GM21786 (cell line): ENCODE measurements around the gene ATG14.
A peak's percentile ranks its signal among the peaks of the same experiment; 100 is the strongest.
"Not testable (repeated sequence)": the region's sequence is repeated elsewhere in the genome, so short reads cannot be mapped to it uniquely, and the experiment has no call there.

Source experiments
- ATAC-seq: cut with Tn5 transposase; IDR thresholded peaks from one replicate; pipeline ENCODE4 v1.9.1; 2021; ENCODE audit not compliant: unreplicated experiment

Gene ATG14

GRCh38 chr14:55353686-55354467 is 57.8 kb downstream of the ATG14 start:
- ATAC-seq = no peak

DNA sequence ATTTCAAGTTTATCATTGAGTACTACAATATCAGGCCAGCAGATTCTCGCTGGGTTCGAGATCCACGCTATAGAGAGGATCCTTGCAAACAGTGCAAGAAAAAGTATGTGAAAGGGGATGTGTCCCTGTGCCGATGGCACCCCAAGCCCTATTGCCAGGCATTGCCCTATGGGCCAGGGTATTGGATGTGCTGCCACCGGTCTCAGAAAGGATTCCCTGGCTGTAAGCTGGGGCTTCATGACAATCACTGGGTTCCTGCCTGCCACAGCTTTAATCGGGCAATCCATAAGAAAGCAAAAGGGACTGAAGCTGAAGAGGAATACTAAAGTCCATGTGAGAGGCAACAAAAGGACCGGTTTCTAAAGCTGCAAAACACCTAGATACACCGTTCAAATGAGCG is 59.4 kb downstream of the ATG14 start:
- no peak for ATAC-seq

DNA sequence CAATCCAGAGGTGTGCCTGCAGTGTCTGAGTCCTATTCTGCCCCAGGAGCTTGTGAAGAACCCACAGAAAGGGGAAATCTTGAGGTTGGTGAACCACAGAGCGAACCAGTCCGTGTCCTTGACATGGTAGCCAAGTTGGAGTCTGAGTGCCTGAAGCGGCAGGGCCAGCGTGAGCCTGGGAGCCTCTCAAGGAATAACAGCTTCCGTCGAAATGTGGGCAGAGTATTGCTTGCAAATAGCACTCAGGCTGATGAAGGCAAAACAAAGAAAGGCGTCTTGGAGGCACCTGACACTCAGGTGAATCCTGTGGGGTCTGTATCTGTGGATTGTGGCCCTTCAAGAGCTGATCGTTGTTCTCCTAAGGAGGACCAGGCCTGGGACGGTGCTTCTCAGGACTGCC is 60.5 kb downstream of the ATG14 start:
- ATAC-seq = no peak

GRCh38 chr14:55350461-55350860 is 61.2 kb downstream of the ATG14 start:
- no peak for ATAC-seq

DNA sequence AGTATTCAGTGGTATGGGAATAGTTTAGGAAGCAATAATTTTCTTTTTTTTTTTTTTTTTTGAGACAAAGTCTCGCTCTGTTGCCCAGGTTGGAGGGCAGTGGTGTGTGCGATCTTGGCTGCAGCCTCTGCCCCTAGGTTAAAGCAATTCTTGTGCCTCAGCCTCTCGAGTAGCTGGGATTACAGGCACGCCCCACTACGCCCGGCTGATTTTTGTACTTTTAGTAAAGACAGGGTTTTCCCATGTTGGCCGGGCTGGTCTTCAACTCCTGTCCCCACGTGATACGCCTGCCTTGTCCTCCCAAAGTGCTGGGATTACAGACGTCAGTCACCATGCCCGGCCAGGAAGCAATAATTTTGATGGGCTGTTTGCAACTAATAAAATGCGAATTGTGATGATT is 62.1 kb downstream of the ATG14 start:
- no peak for ATAC-seq

DNA sequence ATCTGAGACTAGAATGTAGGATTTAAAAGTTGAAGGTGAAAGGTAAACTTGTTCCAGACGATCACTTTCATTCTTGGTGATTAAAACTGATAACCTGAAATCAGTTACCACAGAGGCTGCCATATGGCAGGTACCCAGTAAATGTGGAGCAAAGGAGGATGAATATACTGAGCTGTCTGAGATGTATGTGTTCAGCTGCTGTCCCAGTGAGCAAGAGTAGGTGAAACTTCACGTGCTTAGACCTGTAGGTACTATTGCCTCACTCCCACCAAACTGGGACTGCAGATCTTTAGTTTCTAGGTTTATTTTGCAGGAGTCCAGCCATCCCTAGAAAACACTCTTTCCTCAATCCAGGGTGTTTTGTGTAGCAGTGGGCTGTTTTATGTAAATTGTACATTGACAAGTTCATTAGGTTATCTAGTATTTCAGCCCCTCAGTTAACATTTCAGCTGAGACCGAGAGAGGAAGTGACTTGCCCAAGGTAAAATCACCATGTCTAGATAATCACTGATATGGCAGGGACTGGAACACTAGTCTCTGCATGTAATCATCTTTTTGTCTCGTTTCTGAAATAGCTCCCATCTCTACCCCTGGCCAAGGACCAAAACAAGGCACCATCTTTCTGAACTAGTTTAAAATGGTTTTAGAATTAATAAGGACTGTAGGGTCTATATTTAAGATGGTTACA is 62.7 kb downstream of the ATG14 start:
- peak; percentile 49 for ATAC-seq

DNA sequence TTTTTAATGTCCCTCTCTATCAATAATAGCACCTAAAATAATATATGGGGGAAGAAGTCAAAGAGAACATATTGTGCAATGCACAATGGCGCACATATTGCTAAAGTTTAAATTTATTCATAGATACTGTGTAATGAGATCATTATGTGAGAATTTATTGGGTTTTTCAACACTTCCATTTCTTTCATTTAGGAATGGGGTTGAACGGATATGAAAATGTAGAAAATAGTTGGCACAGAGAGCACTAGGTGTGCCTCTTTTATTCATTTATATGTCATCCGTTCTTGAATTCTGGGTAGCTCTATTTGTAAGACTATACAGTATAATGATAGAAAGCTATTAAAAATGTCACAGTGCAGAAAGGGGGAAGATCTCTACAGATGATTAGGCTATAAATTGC is 63.9 kb downstream of the ATG14 start:
- no peak for ATAC-seq

- no peak for ATAC-seq
Observed at GRCh38 chr14:55347040-55347439, 64.6 kb downstream of the ATG14 start.

DNA sequence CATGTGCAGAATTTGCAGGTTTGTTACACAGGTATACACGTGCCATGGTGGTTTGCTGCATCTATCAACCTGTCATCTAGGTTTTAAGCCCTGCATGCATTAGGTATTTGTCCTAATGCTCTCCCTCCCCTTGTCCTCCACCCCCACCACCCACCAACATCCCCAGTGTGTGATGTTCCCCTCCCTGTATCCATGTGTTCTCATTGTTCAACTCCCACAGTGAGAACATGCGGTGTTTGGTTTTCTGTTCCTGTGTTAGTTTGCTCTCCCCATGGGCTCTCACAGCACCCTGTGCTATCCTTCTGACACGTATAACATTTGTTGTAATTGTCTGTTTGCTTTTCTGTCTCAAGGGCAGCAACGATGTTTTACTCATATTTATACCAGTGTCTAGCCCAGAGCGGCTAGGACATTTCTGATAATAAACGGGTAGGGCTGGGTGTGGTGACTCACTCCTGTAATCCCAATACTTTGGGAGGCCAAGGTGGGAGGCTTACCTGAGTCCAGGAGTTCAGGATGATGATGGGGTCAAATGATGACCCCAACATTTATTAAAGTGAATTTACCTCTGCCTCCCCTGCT is 67.0 kb downstream of the ATG14 start:
- not testable (repeated sequence) for ATAC-seq

GRCh38 chr14:55341781-55342180 is 69.8 kb downstream of the ATG14 start:
- no peak for ATAC-seq

DNA sequence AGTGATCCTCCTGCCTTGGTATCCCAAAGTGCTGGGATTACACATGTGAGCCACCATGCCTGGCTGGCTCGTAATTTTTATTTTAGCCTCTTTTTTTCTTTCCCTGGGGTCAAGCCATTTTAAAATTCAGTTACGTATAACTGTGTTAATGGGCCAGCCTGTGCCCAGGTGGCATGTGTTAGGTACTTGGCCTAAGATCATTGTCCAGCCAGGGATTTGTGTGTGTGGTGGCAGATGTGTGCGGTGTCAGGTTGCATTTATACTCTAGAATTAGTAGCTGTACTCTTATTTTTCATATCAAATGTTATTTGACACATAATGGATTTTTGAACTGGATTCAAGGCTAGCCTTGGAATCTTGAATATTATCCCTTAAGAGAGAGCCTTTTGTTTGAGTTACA is 71.1 kb downstream of the ATG14 start:
- ATAC-seq = no peak

DNA sequence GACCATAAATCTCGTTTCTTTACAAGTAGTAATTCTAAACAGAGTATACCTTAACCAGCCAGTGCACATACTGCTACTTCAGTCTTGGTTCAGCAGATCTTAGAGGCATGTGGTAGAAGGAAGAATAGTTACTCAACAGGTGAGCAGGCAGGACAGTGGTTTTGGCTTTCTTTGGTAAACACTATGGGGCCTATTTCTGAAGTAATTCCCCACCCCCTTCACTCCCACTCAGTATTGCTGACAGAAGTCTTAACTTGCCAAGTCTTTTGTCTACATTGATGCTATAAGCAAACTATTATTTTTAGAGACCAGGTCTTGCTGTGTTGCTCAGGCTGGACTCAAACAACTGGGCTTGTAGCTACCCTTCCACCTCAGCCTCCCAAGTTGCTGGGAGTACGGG is 71.9 kb downstream of the ATG14 start:
- peak; percentile 75 for ATAC-seq

GRCh38 chr14:55336691-55337090 is 74.9 kb downstream of the ATG14 start:
- no peak for ATAC-seq

DNA sequence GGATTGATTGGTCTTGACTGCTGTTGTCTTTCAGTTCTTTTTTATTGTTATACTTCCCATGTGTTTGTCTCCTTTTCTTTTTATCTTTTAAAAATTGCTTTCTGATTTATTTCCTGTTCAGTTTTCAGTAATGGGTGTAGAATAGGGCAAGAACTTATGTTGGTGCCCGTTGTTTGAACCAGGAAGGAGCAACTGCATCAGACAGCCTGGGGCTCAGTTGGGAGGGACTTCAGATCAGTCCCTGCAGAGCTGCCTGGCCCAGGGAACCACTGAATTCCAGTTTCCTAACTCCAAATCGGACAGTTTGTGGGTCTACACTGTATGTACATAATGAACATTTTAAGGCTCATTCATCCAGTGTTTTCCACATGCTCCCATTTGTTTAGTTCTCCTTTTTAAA is 75.5 kb downstream of the ATG14 start:
- ATAC-seq = no peak

DNA sequence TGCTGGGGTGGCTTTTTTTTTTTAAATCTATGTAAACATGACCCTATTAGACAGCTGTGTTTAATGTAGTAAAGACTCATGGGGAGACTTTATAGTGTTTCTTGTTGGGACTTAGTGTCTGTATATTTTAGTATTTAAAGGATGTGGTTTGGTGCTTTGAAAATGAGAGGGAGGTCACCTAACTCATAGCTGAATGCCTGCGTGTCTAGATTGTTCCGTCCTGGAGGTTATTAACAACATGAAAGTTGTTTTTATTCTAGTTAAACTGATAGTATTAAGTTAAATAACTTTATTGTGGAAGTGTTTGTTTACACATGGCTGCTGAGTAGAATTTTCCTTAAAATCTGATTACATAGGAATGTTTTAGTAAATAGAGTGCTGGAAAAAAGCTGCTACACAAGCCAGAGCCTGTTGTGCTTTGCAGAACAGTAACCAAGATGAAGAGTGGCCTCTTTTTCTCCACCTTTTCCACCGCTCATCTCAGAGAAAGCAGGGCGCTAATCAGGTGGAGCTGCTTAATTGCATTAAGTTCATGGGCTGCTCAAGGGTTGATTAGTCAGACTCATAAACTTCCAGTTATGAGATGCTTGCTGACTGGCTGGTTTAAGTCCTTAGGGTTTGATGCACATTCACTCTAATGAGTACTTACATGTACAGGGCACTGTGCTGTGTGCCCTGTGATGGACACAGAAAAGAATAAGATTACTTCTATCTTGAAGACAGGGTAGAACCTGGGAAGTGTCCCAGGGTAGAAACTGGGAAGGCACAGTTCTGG is 77.7 kb downstream of the ATG14 start:
- no peak for ATAC-seq

DNA sequence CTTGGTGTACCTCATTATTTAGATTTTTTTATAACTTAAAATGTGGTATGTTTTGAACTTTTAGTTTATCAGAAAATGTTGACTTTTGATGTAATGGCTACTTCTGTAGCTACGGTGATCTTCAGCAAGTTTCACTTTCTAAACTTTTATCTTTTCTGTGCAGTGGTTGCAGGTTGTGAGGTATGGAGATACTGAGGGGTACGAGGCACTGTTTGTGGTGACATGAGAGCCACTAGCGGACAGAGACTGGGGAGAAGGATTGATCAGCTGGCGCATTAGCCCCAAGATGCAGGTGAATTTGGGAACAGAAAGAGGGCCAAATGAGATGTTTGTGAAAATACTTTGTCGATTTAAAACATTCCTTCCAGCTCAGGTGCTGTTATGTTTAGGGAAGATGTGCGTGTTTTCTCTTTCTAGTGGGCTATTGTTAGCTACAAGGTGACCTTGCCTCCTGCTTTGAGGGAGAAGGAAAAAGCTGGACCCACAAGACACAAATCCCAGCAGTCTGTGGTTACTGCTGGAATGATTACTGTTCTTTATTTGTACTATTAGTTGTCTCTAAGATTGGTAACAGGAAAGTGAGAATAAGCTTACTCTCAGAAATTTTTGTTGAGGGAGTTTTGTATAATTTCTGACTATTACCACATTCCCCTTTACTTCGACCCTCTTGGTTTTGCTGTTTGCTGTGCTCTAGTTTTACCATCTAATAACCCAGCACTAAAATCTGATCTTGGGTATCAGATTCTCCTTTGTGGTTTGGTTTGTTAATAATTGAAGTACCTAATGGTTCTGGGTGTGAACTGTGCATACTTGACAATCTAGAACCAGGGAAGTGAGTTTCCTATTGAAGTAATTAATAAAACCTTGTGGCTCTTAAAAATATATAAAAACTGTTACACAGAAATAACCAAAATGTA is 78.7 kb downstream of the ATG14 start:
- ATAC-seq = peak; percentile 64

DNA sequence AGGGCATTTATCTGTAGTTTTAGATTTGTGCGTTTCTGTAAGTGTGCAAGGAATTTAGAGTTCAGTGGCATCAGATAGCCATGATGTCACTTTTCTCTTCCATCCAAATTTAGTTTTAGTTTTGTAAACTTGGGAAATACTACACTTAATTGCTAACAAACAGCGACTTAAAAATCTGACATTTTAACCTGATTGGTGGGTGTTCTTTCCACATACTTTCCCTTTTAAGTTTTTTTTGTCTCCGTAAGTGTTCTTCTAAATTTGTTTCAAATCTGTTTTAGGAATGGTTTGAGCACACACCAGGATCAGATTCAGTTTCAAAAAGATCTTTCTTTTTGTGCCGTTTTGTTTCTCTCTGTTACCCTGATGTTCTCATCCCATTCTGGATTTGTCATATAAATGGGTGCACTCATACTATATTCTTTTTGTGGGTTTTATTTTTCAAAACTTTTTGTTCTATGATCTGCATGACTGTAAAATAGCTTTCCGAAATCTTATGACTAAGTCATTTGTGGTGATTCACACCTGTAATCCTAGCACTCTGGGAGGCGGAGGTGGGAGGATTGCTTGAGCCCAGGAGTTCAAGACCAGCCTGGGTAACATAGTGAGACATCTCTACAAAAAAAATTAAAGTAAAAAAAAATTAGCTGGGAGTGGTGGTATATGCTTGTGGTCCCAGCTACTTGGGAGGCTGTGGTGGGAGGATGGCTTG is 81.5 kb downstream of the ATG14 start:
- ATAC-seq = no peak

- no peak for ATAC-seq
Observed at GRCh38 chr14:55328317-55328716, 83.3 kb downstream of the ATG14 start.

GRCh38 chr14:55327179-55327578 is 84.5 kb downstream of the ATG14 start:
- peak; percentile 75 for ATAC-seq

DNA sequence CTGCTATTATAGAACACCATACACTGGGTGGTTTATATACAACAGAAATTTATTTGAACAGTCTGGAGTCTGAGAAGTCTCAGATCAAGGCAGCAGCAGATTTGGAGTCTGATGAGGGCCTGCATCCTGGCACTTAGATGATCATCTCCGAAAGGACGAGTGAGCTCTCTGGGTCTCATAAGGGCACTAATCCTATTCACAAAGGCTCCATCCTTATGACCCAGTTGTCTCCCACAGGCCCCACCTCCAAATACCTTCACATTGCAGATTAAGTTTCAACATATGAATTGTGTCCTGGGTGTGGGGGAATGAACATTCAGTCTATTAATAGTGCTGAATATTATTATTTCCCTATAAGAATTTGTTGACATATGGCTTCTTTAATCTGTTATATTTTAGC is 86.8 kb downstream of the ATG14 start:
- ATAC-seq = no peak
